ENCODE measurements around the gene GASK1A.
"Not testable (repeated sequence)": the region's sequence is repeated elsewhere in the genome, so short reads cannot be mapped to it uniquely, and the experiment has no call there.

The GASK1A gene

GRCh38 chr3:42979044-42979972 lies at the start of gene GASK1A:
GASK1A (plus strand) TSS chr3:42979311; CDS start chr3:42979643, 332 bp downstream.
- no peak for DNase-seq (ENCODE audit: low read depth in 1 of 2, low spot score in 1 of 2)

- no peak for DNase-seq (ENCODE audit: low read depth in 1 of 2, low spot score in 1 of 2)
Measured at GRCh38 chr3:42934111-42934510, 45.0 kb upstream of the GASK1A start.

- DNase-seq (ENCODE audit: low read depth in 1 of 2, low spot score in 1 of 2), result no peak
Measured at GRCh38 chr3:42934910-42935309, 44.2 kb upstream of the GASK1A start.

GRCh38 chr3:42935472-42935871 lies 43.6 kb upstream of the GASK1A start:
- DNase-seq (ENCODE audit: low read depth in 1 of 2, low spot score in 1 of 2), result no peak

GRCh38 chr3:42936157-42936981 lies 42.7 kb upstream of the GASK1A start:
- DNase-seq (ENCODE audit: low read depth in 1 of 2, low spot score in 1 of 2), result no peak

GRCh38 chr3:42937334-42937733 lies 41.8 kb upstream of the GASK1A start:
- DNase-seq (ENCODE audit: low read depth in 1 of 2, low spot score in 1 of 2), result no peak

- no peak for DNase-seq (ENCODE audit: low read depth in 1 of 2, low spot score in 1 of 2)
Measured at GRCh38 chr3:42942693-42943092, 36.4 kb upstream of the GASK1A start.

- DNase-seq (ENCODE audit: low read depth in 1 of 2, low spot score in 1 of 2), result no peak
Measured at GRCh38 chr3:42946050-42946449, 33.1 kb upstream of the GASK1A start.

- no peak for DNase-seq (ENCODE audit: low read depth in 1 of 2, low spot score in 1 of 2)
Measured at GRCh38 chr3:42957573-42957972, 21.5 kb upstream of the GASK1A start.

GRCh38 chr3:42960282-42960681 lies 18.8 kb upstream of the GASK1A start:
- DNase-seq (ENCODE audit: low read depth in 1 of 2, low spot score in 1 of 2), result no peak

GRCh38 chr3:42960786-42961185 lies 18.3 kb upstream of the GASK1A start:
- no peak for DNase-seq (ENCODE audit: low read depth in 1 of 2, low spot score in 1 of 2)

GRCh38 chr3:42961633-42962032 lies 17.5 kb upstream of the GASK1A start:
- no peak for DNase-seq (ENCODE audit: low read depth in 1 of 2, low spot score in 1 of 2)

GRCh38 chr3:42963269-42963668 lies 15.8 kb upstream of the GASK1A start:
- DNase-seq (ENCODE audit: low read depth in 1 of 2, low spot score in 1 of 2), result no peak

- DNase-seq (ENCODE audit: low read depth in 1 of 2, low spot score in 1 of 2), result no peak
Measured at GRCh38 chr3:42964266-42964665, 14.8 kb upstream of the GASK1A start.

GRCh38 chr3:42970557-42970956 lies 8.6 kb upstream of the GASK1A start:
- no peak for DNase-seq (ENCODE audit: low read depth in 1 of 2, low spot score in 1 of 2)

- no peak for DNase-seq (ENCODE audit: low read depth in 1 of 2, low spot score in 1 of 2)
Measured at GRCh38 chr3:42970976-42971772, 7.9 kb upstream of the GASK1A start.

- not testable (repeated sequence) for DNase-seq (ENCODE audit: low read depth in 1 of 2, low spot score in 1 of 2)
Measured at GRCh38 chr3:42974906-42975305, 4.2 kb upstream of the GASK1A start.

GRCh38 chr3:42975456-42975855 lies 3.7 kb upstream of the GASK1A start:
- DNase-seq (ENCODE audit: low read depth in 1 of 2, low spot score in 1 of 2), result no peak

- DNase-seq (ENCODE audit: low read depth in 1 of 2, low spot score in 1 of 2), result no peak
Measured at GRCh38 chr3:42975955-42976354, 3.2 kb upstream of the GASK1A start.

- no peak for DNase-seq (ENCODE audit: low read depth in 1 of 2, low spot score in 1 of 2)
Measured at GRCh38 chr3:42980209-42980608, 1.1 kb downstream of the GASK1A start.

- no peak for DNase-seq (ENCODE audit: low read depth in 1 of 2, low spot score in 1 of 2)
Measured at GRCh38 chr3:42980909-42981308, 1.8 kb downstream of the GASK1A start.

Measured in activated CD4-positive, alpha-beta T cell treated with anti-CD3 and anti-CD28 coated beads, Interleukin-2, amount 50 U/mL, for 24 hours (primary cell).